ENCODE results near the gene AOC1. TPM values are rescaled to one million over a fixed set of nuclear protein-coding genes. Genes with fewer than 3 reads are reported as not detected.
A peak's percentile ranks its signal among the peaks of the same experiment; 100 is the strongest.
"Not testable (repeated sequence)": the region's sequence is repeated elsewhere in the genome, so short reads cannot be mapped to it uniquely, and the experiment has no call there.

AOC1 gene
- total and polyA plus RNA-seq, 2 of the 4 experiments (the other 2 are of a cell fraction) = not detected

- no peak for TF ChIP-seq BHLHE40 (IDR thresholded peaks at IDR 0.05; ENCODE audit: low read depth, low read length)
Observed at GRCh38 chr7:150909200-150909995, 57.1 kb downstream of the AOC1 start (continued).

- H3K4me1 ChIP-seq (ENCODE audit: control insufficient read depth, insufficient read depth, low read length); intact Hi-C loops (cut with micrococcal nuclease); H3K23ac ChIP-seq (ENCODE audit: low read depth, low read length); H3K79me1 ChIP-seq (ENCODE audit: low read depth in 1 of 2, low read length in 2 of 2); H3K9ac ChIP-seq (ENCODE audit: low read depth, low read length); H4K91ac ChIP-seq (ENCODE audit: insufficient read depth, low read depth, low read length); in situ Hi-C loops (cut with MboI; ENCODE audit: low sequenced_read_pairs); CTCF ChIA-PET; H3K4me2 ChIP-seq (ENCODE audit: low read depth, low read length); H3K36me3 ChIP-seq (ENCODE audit: control insufficient read depth, insufficient read depth, low read length); H2BK15ac ChIP-seq (ENCODE audit: low read depth, low read length); dilution Hi-C loops (cut with HindIII; ENCODE audit: low sequenced_read_pairs, unreplicated experiment); H2BK120ac ChIP-seq (ENCODE audit: low read depth, low read length); H4K20me1 ChIP-seq (ENCODE audit: insufficient read depth, low read length); H3K9me1 ChIP-seq (ENCODE audit: insufficient read depth, low read length); H3K14ac ChIP-seq (replicated peaks; ENCODE audit: low read depth, low read length); H3K9me3 ChIP-seq (ENCODE audit: control insufficient read depth, insufficient read depth, low read length); ATAC-seq (ENCODE audit: low read depth); DNase-seq; H3K4me3 ChIP-seq (ENCODE audit: insufficient read depth, low read depth, low read length); BruUV-seq (replicated peaks); H2AK5ac ChIP-seq (ENCODE audit: low read depth, low read length); H3K27ac ChIP-seq (ENCODE audit: insufficient read depth, low read length); H4K5ac ChIP-seq (ENCODE audit: low read depth, low read length); H3K4ac ChIP-seq (ENCODE audit: low read depth, low read length); H2AK9ac ChIP-seq (replicated peaks; ENCODE audit: low read depth, low read length, poor library complexity); H3K18ac ChIP-seq (ENCODE audit: low read depth, low read length); H3K56ac ChIP-seq (ENCODE audit: extremely low read depth, insufficient read depth, low read length); H2BK20ac ChIP-seq (ENCODE audit: low read depth, low read length); H2AFZ ChIP-seq (replicated peaks; ENCODE audit: low read length, poor library complexity); H4K8ac ChIP-seq (ENCODE audit: low read depth in 2 of 2, low read length in 2 of 2): not testable (repeated sequence)
- peak overlapping the region; percentile 36 for H2BK5ac ChIP-seq (ENCODE audit: low read depth, low read length, poor library complexity, severe bottlenecking)
- POLR2A ChIA-PET (ENCODE audit: unreplicated experiment) = interaction anchor here (0.6 kb wide), 1 partner anchor 27 kb away, joined by 3 read pairs; no protein-coding TSS in a partner anchor
- H3K27me3 ChIP-seq (ENCODE audit: control insufficient read depth, insufficient read depth, low read length) = peaks cover 21% of the 10 kb centered on the region; the same call in 1 of the 2 replicates
- WGBS, 2 experiments (ENCODE audit: extremely low coverage in 2 of 2, insufficient read length in 1 of 2) = no CpG with 5 or more reads among the region's 8 CpGs
Observed at GRCh38 chr7:150910305-150910995, 58.1 kb downstream of the AOC1 start.
